GM19238 (cell line): Measurements from ENCODE around the gene RAD51B.

Experiments used
- DNase-seq: peaks from one replicate; pipeline ENCODE4 v3.0.0; 2011; ENCODE audit warnings: low spot score; ENCODE audit not compliant: insufficient read length

RAD51B gene

GRCh38 chr14:68606644-68607043, 787.1 kb downstream of the RAD51B start:
- DNase-seq, result no peak

GRCh38 chr14:68607081-68607866, 787.7 kb downstream of the RAD51B start:
- no peak for DNase-seq

GRCh38 chr14:68607867-68608573, 788.4 kb downstream of the RAD51B start:
- DNase-seq, result no peak

GRCh38 chr14:68608574-68608962, 789.0 kb downstream of the RAD51B start:
- DNase-seq, result no peak

GRCh38 chr14:68609012-68609411, 789.4 kb downstream of the RAD51B start:
- DNase-seq, result no peak

- DNase-seq, result no peak
Measured at GRCh38 chr14:68610251-68610793, 790.7 kb downstream of the RAD51B start.

- DNase-seq, result no peak
Measured at GRCh38 chr14:68611599-68611998, 792.0 kb downstream of the RAD51B start.

- no peak for DNase-seq
Measured at GRCh38 chr14:68612049-68612448, 792.5 kb downstream of the RAD51B start.

GRCh38 chr14:68616221-68616902, 796.8 kb downstream of the RAD51B start:
- DNase-seq, result no peak

- DNase-seq, result no peak
Measured at GRCh38 chr14:68619790-68620574, 800.4 kb downstream of the RAD51B start.

GRCh38 chr14:68621400-68622365, 802.1 kb downstream of the RAD51B start:
- DNase-seq, result no peak

- no peak for DNase-seq
Measured at GRCh38 chr14:68622856-68623255, 803.3 kb downstream of the RAD51B start.

GRCh38 chr14:68623307-68623706, 803.7 kb downstream of the RAD51B start:
- DNase-seq, result no peak

GRCh38 chr14:68623826-68624225, 804.2 kb downstream of the RAD51B start:
- DNase-seq, result no peak

GRCh38 chr14:68624541-68625220, 805.1 kb downstream of the RAD51B start:
- no peak for DNase-seq

- DNase-seq, result no peak
Measured at GRCh38 chr14:68625366-68626090, 805.9 kb downstream of the RAD51B start.

GRCh38 chr14:68626386-68626785, 806.8 kb downstream of the RAD51B start:
- no peak for DNase-seq

- no peak for DNase-seq
Measured at GRCh38 chr14:68627050-68627867, 807.7 kb downstream of the RAD51B start.
